AG09309 (cell line): ENCODE measurements around the gene CSTPP1.

Source experiments
- DNase-seq: peaks from one replicate; pipeline ENCODE4 v3.0.0-alpha.2; 2010; ENCODE audit warnings: low read depth
- H3K4me3 ChIP-seq: 2 replicates; pipeline ENCODE4 v1.5.1; 2011; ENCODE audit warnings: mild to moderate bottlenecking, low read depth, low read length, moderate library complexity; ENCODE audit not compliant: control insufficient read depth
- CTCF ChIP-seq: IDR thresholded peaks from 2 replicates; pipeline ENCODE4 v1.5.1; 2011; ENCODE audit warnings: mild to moderate bottlenecking, low read depth, low read length, inconsistent platforms; ENCODE audit not compliant: insufficient read depth, control insufficient read depth; ENCODE audit errors: missing control alignments

The CSTPP1 gene

GRCh38 chr11:47028195-47029093 lies 91.9 kb downstream of the CSTPP1 start:
- TF ChIP-seq CTCF = no peak
- H3K4me3 ChIP-seq = no peak overlapping the region
- DNase-seq = no peak

- TF ChIP-seq CTCF = no peak
- DNase-seq = no peak
- H3K4me3 ChIP-seq = no peak overlapping the region
Measured at GRCh38 chr11:47033439-47033838, 96.9 kb downstream of the CSTPP1 start.

GRCh38 chr11:47034091-47034490 lies 97.5 kb downstream of the CSTPP1 start:
- DNase-seq = no peak
- no peak overlapping the region for H3K4me3 ChIP-seq
- TF ChIP-seq CTCF = no peak

GRCh38 chr11:47035108-47035507 lies 98.5 kb downstream of the CSTPP1 start:
- DNase-seq = no peak
- no peak overlapping the region for H3K4me3 ChIP-seq
- no peak for TF ChIP-seq CTCF

- no peak for TF ChIP-seq CTCF
- DNase-seq = no peak
- H3K4me3 ChIP-seq = no peak overlapping the region
Measured at GRCh38 chr11:47044119-47044518, 107.6 kb downstream of the CSTPP1 start.

- TF ChIP-seq CTCF = no peak
- DNase-seq = no peak
- H3K4me3 ChIP-seq = no peak overlapping the region
Measured at GRCh38 chr11:47047972-47048371, 111.4 kb downstream of the CSTPP1 start.

GRCh38 chr11:47050284-47050683 lies 113.7 kb downstream of the CSTPP1 start:
- H3K4me3 ChIP-seq = no peak overlapping the region
- TF ChIP-seq CTCF = no peak
- no peak for DNase-seq
